ENCODE data around the gene CTNNB1. TPM values are rescaled to one million over a fixed set of nuclear protein-coding genes. Genes with fewer than 3 reads are reported as not detected.

The CTNNB1 gene
- total and polyA plus RNA-seq, 9 donors = 169 to 495 (median 404) TPM

GRCh38 chr3:41216993-41217392, 17.7 kb downstream of the CTNNB1 start:
- peaks cover 12% of the 10 kb centered on the region for H3K4me1 ChIP-seq (ENCODE audit: insufficient read depth)

DNA sequence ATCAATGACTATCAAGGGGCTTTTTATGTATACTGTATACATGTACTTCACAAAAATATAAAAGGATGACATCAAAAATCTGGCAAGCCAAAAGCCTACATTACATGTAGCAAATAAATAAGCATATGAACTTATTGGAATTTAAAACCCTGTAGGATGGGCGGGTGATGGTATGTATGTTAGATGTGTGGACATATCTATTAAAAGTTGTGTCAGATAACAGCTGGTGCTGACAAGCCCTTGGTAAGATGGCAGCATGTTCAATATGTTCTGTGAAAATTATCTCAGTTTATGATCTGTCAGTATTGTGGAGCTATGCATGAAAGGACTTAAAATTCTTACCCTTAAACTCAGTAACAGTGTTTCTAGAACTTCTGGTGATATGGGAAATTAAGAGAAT, 20.1 kb downstream of the CTNNB1 start:
- H3K4me1 ChIP-seq (ENCODE audit: insufficient read depth) = peaks cover 15% of the 10 kb centered on the region
- intact Hi-C loops (cut with DNase I) = no loop called here
- TF ChIP-seq POLR2A (IDR thresholded peaks at IDR 0.05) (no peak), EP300 (IDR thresholded peaks at IDR 0.05) (no peak)
- TF ChIP-seq, protein P1, sequence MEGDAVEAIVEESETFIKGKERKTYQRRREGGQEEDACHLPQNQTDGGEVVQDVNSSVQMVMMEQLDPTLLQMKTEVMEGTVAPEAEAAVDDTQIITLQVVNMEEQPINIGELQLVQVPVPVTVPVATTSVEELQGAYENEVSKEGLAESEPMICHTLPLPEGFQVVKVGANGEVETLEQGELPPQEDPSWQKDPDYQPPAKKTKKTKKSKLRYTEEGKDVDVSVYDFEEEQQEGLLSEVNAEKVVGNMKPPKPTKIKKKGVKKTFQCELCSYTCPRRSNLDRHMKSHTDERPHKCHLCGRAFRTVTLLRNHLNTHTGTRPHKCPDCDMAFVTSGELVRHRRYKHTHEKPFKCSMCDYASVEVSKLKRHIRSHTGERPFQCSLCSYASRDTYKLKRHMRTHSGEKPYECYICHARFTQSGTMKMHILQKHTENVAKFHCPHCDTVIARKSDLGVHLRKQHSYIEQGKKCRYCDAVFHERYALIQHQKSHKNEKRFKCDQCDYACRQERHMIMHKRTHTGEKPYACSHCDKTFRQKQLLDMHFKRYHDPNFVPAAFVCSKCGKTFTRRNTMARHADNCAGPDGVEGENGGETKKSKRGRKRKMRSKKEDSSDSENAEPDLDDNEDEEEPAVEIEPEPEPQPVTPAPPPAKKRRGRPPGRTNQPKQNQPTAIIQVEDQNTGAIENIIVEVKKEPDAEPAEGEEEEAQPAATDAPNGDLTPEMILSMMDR (IDR thresholded peaks at IDR 0.05) = no peak

More at GRCh38 chr3:41216993-41217392, 17.7 kb downstream of the CTNNB1 start:
- intact Hi-C loops (cut with DNase I) = no loop called here
- no peaks in the 10 kb centered on the region for H3K27me3 ChIP-seq
- H3K4me3 ChIP-seq = no peak overlapping the region
- no peaks in the 10 kb centered on the region for H3K9me3 ChIP-seq
- H3K36me3 ChIP-seq = no peaks in the 10 kb centered on the region
- WGBS, 3 donors = 51 to 60% (median 58%) methylated on average over 1 of the region's 1 CpG
- H3K27ac ChIP-seq = no peak overlapping the region
- TF ChIP-seq POLR2A (IDR thresholded peaks at IDR 0.05) = no peak
- TF ChIP-seq, protein P1 (IDR thresholded peaks at IDR 0.05) = no peak
- no peak for TF ChIP-seq EP300 (IDR thresholded peaks at IDR 0.05)
- no peak for DNase-seq

DNA sequence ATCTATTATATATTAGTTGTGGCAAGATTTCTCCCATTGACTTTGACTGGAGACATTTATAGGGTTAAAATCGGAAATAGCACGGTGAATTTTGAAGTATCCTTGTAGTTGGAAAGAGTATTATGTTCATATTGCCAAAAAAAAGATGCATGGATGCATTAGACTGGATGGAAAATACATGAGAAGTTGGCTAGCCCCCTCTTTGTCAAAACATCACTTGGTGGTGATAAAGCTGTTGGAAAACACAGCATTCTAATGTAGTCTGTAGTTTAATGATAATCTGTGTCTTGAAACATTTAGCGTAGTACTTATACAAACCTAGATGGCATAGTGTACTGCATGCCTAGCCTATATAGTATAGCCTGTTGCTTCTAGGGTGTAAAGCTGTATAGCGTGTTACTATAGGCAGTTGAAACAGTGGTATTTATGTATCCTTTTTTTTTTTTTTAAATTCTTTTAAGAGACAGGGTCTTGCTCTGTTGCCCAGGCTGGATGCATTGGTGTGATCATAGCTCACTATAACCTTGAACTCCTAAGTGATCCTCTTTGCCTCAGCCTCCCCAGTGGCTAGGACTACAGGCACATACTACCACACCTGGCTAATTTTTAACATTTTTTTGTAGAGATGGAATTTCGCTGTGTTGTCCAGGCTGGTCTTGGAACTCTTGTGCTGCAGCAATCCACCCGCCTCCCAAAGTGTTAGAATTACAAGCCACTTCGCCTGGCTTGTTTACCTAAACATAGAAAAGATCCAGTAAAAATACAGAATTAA, 21.8 kb downstream of the CTNNB1 start:
- intact Hi-C loops (cut with DNase I) = no loop called here
- H3K27ac ChIP-seq = no peak overlapping the region
- WGBS, 3 donors = 52 to 65% (median 61%) methylated on average over 7 of the region's 7 CpGs
- no peaks in the 10 kb centered on the region for H3K9me3 ChIP-seq
- DNase-seq = no peak
- peaks cover 14% of the 10 kb centered on the region for H3K4me1 ChIP-seq (ENCODE audit: insufficient read depth)
- H3K36me3 ChIP-seq = no peaks in the 10 kb centered on the region
- H3K4me3 ChIP-seq = no peak overlapping the region
- TF ChIP-seq POLR2A (IDR thresholded peaks at IDR 0.05) = no peak
- TF ChIP-seq, protein P1 (IDR thresholded peaks at IDR 0.05) = no peak
- no peak for TF ChIP-seq EP300 (IDR thresholded peaks at IDR 0.05)
- H3K27me3 ChIP-seq = no peaks in the 10 kb centered on the region

More for the DNA sequence above, 20.1 kb downstream of the CTNNB1 start:
- no peak for DNase-seq
- Histone ChIP-seq H3K4me3 (no peak overlapping the region), H3K36me3 (no peaks in the 10 kb centered on the region), H3K27me3 (no peaks in the 10 kb centered on the region), H3K27ac (no peak overlapping the region), H3K9me3 (no peaks in the 10 kb centered on the region)
- WGBS, 3 donors = 90 to 99% (median 95%) methylated on average over 1 of the region's 1 CpG

DNA sequence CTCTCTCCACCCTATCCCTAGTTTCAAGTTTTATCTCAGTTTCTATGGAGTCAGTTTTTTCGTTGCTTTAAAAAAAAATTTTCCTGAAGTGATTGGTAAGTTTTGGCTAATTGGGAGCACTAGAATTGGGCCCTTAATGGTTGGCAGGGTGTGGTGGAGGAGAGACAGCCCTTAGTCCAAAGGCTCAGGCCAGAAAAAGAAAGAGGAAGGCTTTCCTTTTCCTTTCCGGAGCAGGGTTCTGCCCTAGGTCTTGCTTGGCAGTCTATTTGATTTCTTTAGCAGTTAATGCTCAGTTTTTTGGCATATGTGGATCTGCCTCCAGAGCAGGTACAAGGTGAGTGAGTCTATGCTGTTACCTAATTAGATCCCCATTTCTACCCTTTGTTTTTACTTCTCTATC, 22.7 kb downstream of the CTNNB1 start:
- Histone ChIP-seq H3K9me3 (no peaks in the 10 kb centered on the region), H3K4me1 (ENCODE audit: insufficient read depth) (peaks cover 14% of the 10 kb centered on the region), H3K27ac (no peak overlapping the region), H3K4me3 (no peak overlapping the region), H3K27me3 (no peaks in the 10 kb centered on the region), H3K36me3 (no peaks in the 10 kb centered on the region)
- 19 to 23% (median 19%) methylated on average over 2 of the region's 2 CpGs for WGBS, 3 donors
- TF ChIP-seq, protein P1 (IDR thresholded peaks at IDR 0.05) = no peak
- TF ChIP-seq POLR2A (IDR thresholded peaks at IDR 0.05) (no peak), EP300 (IDR thresholded peaks at IDR 0.05) (no peak)
- intact Hi-C loops (cut with DNase I) = no loop called here
- DNase-seq = no peak

All from ovary (tissue), 9 donors.